ENCODE data around the gene RCAN3.
"Not testable (repeated sequence)": the region's sequence is repeated elsewhere in the genome, so short reads cannot be mapped to it uniquely, and the experiment has no call there.

RCAN3 gene

DNA sequence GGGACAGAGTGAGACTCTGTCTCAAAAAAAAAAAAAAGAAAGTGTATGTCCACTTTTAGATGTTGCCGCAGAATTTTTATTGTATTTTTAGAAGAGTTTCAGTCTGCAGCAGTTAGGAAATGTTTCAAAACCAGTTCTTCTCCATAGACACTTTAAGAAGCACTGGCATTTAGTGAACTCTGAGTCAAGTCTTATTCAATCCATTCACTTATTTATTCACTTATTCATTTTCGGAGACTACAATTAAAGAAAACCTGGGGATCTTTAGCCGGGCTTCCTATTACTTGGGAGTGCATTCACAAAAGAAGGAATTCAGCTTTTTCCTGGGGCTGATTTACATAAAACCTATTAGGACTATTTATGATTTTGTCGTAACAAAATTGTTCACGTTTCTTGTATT, 12.3 kb downstream of the RCAN3 start:
- no peak for DNase-seq (ENCODE audit: low spot score)

DNA sequence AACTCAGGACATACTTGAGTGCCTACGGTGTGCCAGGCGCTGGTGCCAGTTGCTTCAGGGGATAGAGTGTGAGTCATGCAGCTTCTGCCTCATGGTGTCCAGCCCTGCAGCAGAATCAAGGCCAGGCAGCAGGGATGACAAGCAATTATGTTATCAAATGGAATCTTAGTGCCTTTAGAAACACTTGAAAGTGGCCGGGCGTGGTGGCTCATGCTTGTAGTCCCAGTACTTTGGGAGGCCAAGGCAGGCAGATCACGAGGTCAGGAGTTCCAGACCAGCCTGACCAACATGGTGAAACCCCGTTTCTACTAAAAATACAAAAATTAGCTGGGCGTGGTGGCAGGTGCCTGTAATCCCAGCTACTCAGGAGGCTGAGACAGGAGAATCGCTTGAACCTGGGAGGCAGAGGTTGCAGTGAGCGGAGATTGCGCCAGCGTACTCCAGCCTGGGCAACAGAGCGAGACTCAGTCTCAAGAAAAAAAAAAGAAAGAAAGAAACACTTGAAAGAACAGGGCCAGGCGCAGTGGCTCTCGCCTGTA, 13.1 kb downstream of the RCAN3 start:
- DNase-seq (ENCODE audit: low spot score): not testable (repeated sequence)

GRCh38 chr1:24516506-24516905, 13.9 kb downstream of the RCAN3 start:
- DNase-seq (ENCODE audit: low spot score): no peak

DNA sequence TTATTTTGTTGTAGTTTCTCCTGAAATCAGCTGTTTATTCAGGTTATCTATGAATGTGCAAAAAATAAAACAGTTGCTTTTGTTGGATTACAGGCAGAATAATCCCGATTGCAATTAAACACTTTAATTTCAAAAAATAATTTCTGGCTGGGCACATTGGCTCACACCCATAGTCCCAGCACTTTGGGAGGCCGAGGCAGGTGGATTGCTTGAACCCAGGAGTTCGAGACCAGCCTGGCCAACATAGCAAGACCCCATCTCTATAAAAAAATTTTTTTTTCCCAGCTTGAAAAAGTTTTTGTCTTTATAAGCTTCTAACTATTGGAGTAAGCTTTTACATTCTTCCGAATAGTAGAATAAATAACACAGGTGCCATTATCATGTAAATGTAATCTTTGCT, 15.3 kb downstream of the RCAN3 start:
- no peak for DNase-seq (ENCODE audit: low spot score)

GRCh38 chr1:24520282-24520681, 17.6 kb downstream of the RCAN3 start:
- not testable (repeated sequence) for DNase-seq (ENCODE audit: low spot score)

GRCh38 chr1:24525606-24526005, 23.0 kb downstream of the RCAN3 start:
- no peak for DNase-seq (ENCODE audit: low spot score)

DNA sequence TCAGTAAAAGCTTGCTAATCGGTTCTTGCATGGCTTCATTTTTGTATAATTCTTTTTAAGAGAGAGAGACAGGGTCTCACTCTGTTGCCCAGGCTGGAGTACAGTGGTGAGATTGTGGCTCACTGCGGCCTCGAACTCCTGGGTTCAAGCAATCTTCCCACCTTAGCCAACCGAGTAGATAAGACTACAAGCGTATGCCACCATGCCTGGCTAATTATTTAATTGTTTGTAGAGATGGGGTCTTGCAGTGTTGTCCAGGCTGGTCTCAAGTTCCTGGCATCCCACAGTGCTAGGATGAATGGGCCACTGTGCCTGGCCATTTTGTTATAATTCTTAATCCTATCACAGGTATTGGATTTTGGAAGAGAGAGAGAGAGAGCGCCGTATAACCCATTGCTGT, 23.4 kb downstream of the RCAN3 start:
- no peak for DNase-seq (ENCODE audit: low spot score)

DNA sequence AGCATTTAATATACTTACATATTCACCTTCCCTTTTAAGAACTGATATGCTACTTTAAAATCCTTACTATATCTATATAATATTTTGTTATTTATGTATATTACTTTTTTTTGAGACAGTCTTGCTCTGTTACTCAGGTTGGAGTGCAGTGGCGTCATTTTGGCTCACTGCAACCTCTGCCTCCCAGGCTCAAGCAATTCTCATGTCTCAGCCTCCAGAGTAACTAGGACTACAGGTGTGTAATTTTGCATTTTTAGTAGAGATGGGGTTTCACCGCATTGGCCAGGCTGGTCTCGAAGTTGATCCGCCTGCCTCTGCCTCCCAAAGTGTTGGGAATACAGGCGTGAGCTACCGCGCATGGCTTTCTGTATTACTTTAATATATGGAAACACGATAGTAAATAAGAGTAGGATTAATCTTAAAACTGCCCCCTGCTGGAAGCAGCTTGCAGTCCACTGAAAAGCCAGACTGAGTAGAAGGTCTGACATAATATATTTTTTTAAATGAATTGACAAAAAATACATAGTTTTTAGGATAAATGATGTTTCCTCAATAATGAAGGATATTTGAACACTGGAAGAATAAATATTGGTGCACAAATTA, 24.4 kb downstream of the RCAN3 start:
- no peak for DNase-seq (ENCODE audit: low spot score)

- DNase-seq (ENCODE audit: low spot score): no peak
Measured at GRCh38 chr1:24528744-24529143, 26.1 kb downstream of the RCAN3 start.

GRCh38 chr1:24529292-24529691, 26.7 kb downstream of the RCAN3 start:
- DNase-seq (ENCODE audit: low spot score): not testable (repeated sequence)

DNA sequence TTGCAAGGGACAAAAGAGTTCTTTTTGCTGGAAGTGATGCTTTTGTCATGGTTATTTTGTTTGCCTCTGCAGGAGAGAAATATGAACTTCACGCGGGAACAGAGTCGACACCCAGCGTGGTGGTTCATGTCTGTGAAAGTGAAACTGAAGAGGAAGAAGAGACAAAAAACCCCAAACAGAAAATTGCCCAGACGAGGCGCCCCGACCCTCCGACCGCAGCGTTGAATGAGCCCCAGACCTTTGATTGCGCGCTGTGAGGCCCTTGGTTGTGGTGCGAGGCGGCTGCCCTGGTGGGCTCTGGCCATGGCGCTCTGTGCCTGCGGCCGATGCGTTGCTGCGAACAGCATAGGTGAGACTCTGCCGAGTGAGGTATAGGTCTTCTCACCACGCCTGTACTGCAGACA, 32.4 kb downstream of the RCAN3 start:
- DNase-seq (ENCODE audit: low spot score): no peak

GRCh38 chr1:24535778-24536177, 33.1 kb downstream of the RCAN3 start:
- no peak for DNase-seq (ENCODE audit: low spot score)

GRCh38 chr1:24536391-24536840, 33.8 kb downstream of the RCAN3 start:
- no peak for DNase-seq (ENCODE audit: low spot score)

- DNase-seq (ENCODE audit: low spot score): no peak
Measured at GRCh38 chr1:24540051-24540905, 37.6 kb downstream of the RCAN3 start.

GRCh38 chr1:24540906-24541710, 38.5 kb downstream of the RCAN3 start:
- no peak for DNase-seq (ENCODE audit: low spot score)

DNA sequence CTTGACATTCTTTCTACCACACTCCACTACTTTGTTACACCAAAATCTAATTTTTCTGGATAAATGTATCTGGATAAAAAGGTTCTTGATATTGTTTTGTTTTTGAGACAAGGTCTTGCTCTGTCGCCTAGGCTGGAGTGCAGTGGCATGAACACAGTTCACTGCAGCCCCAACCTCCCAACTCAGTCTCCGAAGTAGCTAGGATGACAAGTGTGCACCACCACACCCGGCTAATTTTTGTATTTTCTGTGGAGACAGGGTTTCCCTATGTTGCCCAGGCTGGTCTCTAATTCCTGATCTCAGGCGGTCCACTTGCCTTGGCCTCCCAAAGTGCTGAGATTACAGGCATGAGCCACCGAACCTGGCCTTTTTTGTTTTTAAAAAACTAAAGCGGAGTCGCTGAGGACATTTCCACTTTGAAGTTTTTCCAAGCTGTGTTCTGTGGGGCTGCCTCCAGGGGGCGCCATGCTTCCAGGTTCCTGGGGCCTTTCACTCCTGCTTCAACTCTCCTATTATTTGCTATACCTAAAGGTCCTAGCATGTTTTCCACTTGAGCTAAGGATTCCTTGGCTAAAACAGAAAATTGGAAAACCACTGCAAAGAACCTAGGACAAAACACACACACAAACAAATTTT, 39.2 kb downstream of the RCAN3 start:
- no peak for DNase-seq (ENCODE audit: low spot score)

DNA sequence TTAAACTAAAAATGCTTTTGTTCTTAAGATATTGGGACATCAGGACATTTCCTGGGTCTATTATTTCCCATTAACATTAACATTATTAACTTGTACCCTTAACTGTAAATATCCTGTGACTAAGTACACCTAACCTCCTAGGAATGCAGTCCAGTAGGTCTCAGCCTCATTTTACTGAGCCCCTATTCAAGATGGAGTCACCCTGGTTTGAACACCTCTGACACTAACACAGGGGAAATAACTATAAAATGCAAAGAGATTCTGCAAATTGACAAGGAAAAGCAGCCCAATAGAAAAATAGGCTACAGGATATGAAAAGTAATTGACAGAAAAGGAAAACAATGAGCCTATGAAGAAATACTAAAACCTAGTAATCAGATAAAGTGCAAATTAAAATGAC, 41.6 kb downstream of the RCAN3 start:
- DNase-seq (ENCODE audit: low spot score): no peak

DNA sequence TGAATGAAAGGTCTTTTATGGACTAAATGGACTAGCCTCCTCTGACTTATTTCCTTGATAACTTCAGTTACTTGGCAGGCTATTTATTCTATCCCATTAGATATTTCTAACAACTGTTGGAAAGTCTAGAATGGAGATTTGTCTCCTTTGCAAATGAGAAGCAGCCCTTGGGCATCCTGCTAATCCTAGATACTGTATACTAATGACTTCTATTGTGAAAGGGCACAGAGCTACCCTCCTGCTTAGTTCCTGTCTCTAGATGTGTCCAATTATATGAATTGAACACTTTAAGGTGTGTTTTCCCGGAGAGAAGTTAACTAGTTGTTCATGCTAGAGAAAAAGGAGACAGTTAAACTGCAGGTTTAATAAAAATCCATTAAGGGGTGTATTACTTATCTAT, 43.0 kb downstream of the RCAN3 start:
- no peak for DNase-seq (ENCODE audit: low spot score)

- no peak for DNase-seq (ENCODE audit: low spot score)
Measured at GRCh38 chr1:24547195-24547594, 44.6 kb downstream of the RCAN3 start.

- DNase-seq (ENCODE audit: low spot score): no peak
Measured at GRCh38 chr1:24548070-24548469, 45.4 kb downstream of the RCAN3 start.

DNA sequence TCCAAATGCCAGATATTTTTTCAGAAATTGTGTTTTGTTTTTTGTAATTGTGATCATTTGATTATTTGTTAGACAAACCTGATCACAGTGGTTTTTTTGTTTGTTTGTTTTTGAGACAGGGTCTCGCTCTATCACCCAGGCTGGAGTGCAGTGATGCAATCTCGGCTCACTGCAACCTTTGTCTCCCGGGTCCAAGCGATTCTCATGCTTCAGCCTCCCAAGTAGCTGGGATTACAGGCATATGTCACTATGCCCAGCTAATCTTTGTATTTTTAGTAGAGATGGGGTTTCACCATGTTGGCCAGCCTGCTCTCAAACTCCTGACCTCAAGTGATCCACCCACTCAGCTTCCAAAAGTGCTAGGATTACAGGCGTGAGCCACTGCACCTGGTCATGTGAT, 46.6 kb downstream of the RCAN3 start:
- DNase-seq (ENCODE audit: low spot score): not testable (repeated sequence)
